ENCODE data around the gene KRTAP5-11. TPM values are rescaled to one million over a fixed set of nuclear protein-coding genes. Genes with fewer than 3 reads are reported as not detected.

The KRTAP5-11 gene
- total RNA-seq, 1 donor from 2014 or later, result not detected

DNA sequence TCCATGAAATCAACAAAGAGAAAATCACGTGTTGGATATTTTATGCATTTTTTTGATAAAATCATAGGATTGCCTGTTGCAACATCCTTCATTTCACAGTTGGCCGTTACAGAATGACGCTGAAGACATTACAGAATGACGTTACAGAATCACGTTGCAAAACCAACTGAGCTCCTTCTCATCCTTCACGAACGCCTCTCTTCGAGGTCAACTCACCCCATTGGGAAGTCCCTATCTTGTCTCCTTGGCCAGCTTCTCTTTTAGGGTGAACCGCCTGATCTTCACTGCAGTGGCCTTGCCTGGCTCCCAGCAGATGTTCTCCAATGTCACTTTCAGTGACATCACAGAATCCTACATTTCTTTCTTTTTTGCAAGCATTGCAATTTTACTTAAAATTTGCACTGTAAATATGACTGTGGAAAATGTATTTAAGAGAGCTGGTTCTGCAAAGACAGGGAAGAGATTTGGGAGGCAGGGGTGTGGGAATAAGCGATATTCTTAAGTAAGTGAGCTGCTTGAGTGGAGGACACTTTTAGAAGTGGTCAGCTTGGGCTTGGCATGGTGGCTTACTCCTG is 50.6 kb downstream of the KRTAP5-11 start:
- Mint-ChIP-seq H3K9me3 (no peaks in the 10 kb centered on the region), H3K4me3 (no peak overlapping the region), H3K27me3 (no peaks in the 10 kb centered on the region), H3K36me3 (no peaks in the 10 kb centered on the region), H3K27ac (no peak overlapping the region), H3K4me1 (ENCODE audit: unreplicated experiment) (peaks cover 4% of the 10 kb centered on the region)
- DNase-seq (ENCODE audit: extremely low spot score, unreplicated experiment), result peak; percentile 37
- no peak for TF ChIP-seq CTCF (conservative IDR thresholded peaks at IDR 0.05)

Other genes with a start within 250 kb of the KRTAP5-11 start
- 97.0 and 99.1 TPM in 2 replicates for gene DHCR7, start 134.5 kb downstream of the KRTAP5-11 start, total RNA-seq (ENCODE audit: low replicate concordance)
- gene NADSYN1, start 129.7 kb downstream of the KRTAP5-11 start, total RNA-seq (ENCODE audit: low replicate concordance), result 66.6 and 96.7 TPM in 2 replicates
- not detected in 2 replicates for gene KRTAP5-7, start 55.6 kb downstream of the KRTAP5-11 start, total RNA-seq (ENCODE audit: low replicate concordance)
- gene KRTAP5-8, start 44.9 kb downstream of the KRTAP5-11 start, total RNA-seq (ENCODE audit: low replicate concordance), result not detected in 2 replicates
- 0.43 TPM in 1 of 2 replicates, not detected in the other for gene KRTAP5-9, start 34.5 kb downstream of the KRTAP5-11 start, total RNA-seq (ENCODE audit: low replicate concordance)
- not detected in 2 replicates for gene KRTAP5-10, start 17.3 kb downstream of the KRTAP5-11 start, total RNA-seq (ENCODE audit: low replicate concordance)